D341Med (cell line): ENCODE measurements around the gene CD300H.
"Not testable (repeated sequence)": the region's sequence is repeated elsewhere in the genome, so short reads cannot be mapped to it uniquely, and the experiment has no call there.

ENCODE experiments used
- DNase-seq: peaks from one replicate; pipeline ENCODE4 v3.0.0; 2012; ENCODE audit warnings: low spot score

The CD300H gene

DNA sequence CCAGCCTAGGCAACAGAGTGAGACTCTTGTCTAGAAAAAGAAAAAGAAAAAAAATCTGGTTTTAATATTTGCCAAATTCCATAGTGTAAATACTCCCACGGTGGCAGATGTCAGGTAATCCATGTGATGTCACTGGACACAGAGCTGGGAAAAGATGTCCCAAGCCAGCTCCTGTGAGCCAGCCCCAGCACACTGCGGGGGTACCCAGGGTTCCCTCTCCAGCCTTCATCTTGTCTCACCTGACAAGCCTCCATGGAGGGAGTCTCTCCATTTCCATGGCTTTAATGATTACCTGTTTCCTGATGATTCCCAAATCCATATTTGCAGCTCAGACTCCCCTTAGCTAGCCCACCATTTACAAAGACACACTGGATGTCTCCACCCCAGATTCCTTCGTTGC lies 40.6 kb downstream of the CD300H start:
- DNase-seq: peak; percentile 22

DNA sequence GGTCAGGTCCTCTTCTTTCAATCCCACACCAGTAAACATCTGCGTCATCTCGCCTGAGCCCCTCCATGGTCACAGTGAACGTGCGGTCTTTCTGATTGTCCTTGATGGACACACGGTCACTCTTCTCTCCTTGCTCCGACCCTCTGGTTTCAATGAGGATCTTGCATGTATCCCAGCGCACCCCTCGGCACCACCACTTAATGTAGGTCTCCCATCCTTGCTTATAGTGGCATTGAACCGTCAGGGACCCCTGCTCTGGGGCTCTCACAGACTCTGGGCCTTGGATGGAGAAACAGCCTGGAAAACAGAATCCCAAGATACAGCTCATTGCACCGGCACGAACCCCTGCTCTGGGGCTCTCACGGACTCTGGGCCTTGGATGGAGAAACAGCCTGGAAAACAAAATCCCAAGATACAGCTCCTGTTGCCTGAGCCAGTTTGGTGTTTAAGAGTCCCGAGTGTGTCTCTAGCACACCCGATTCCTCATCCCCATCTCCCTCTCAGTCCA lies 41.5 kb downstream of the CD300H start:
- peak; percentile 12 for DNase-seq

DNA sequence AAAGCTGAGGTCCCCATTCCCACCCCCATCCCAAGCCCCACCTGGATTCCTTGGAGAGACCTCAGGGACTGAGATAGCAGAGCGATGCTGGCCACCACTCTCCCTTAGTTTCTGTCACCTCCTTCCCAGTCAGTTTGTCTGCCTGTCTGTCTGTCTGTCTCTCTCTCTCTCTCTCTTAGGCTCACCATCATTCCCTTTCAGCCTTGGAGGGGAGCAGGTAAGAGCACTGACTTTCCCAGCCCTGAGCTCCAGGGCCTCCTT lies 41.9 kb downstream of the CD300H start:
- DNase-seq: no peak

DNA sequence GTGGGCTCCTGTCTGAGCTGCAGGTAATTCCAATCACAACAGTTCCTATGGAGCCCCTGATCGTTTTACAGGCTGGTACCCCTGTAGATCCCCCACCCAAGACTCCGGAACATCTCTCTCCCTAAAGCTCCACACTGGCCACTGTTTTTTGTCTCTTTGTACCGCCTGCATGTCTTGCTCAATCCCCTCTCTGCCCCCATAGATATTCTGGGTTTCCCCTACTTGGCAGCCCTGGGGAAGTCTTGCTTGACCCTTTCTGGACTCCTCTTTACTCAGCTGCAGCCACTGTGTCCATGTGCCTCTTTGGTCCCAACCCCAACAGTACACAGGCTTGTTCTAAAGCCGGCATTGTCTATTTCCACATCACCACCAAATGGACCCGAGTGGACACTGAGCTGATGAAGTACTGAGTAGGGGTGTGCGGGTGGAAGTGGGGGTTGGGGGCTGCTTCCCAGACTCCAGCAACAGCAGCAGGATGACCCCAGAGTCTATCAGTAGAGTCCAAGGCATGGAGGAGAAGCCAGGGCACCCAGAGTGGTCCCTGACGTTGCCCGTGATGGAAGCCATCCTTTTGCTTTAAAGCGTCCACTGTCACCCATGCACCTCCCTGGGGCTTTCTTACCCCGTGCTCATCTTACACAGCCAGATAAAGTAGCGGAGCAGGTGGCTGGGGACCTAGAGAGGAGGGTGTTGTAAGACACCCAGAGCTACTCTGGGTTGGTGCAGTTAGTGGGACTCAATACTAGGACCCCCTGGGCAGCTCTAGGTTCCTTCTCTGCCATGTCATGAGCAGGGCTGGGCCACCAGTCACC lies 42.5 kb downstream of the CD300H start:
- DNase-seq: peak; percentile 24

DNA sequence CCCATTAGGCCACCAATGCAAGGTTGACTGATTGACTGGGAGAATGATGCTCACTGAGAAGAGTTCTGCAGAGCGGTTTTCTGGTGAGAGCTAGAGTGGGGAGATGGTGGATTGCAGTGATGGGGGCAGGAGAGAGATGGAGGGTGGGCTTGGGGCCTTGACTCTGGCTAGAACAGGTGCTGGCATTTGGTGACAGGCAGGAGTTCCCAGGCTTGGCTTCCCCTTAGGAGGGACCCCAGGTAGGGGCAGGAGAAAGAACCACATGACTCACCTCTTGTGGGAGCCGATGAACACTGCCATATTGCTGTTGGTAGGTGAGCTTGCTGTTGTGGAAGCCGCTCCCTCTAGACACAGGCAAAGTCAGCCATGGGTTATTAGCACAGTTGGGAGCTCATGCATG lies 44.0 kb downstream of the CD300H start:
- DNase-seq: peak; percentile 25

DNA sequence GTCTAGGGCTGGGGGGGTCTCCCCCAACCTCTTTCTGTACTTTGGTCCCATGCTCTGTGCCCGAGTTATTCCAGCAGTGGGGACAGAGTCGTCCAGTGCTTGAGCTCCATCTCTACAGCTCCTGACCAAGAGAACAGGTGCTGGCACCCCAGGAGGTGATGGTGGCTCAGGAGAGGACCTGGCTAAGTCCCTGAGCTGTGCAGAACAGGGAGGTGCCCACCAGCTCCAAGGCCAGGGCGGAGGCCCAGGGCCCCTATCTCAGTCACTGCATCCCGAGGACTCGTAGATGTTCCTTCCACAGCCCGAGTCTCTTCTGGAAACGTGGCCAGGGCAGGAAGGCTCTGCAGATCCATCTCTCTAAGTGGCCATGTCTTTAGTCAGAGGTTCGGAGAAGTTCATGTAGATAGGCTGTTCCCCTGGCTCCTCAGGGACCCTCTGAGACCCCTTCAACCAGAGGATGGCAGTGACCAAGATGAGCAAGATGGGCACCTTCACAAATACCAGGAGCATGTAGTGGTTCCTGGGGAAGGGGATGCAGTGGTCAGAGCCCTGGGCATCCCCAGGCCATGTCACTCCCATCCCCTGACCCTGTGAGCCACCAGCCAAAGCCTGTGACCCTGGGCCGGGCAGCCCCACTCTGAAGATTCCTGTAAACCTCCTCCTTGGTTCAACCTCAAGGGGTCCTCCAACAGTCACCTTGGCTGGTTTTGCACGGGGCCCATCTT lies 44.8 kb downstream of the CD300H start:
- DNase-seq: peak; percentile 26

DNA sequence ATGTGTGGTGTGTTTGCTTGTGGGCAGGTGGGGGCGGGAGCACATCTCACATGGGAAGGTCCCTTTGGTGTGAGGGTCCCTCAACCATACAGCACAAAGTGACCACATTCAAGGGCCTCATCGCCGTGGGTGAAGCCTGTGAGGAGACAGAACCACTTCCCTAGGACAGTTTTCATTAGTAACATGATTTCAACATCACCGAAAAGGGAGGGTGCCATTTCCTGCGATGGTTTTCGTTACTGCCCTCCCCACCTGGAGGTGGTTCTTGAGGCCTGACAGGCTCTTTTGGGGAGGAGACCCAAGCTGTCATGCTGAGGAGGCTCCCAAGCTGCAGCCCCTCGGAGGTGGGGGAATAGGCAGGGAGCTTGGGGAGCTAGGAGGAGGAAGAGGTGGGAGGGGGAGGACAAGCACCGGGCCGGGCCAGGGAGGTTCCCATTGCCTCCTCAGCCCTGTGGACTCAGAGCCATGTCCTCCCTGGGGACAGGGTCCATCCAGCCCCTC lies 45.6 kb downstream of the CD300H start:
- DNase-seq: peak; percentile 33

DNA sequence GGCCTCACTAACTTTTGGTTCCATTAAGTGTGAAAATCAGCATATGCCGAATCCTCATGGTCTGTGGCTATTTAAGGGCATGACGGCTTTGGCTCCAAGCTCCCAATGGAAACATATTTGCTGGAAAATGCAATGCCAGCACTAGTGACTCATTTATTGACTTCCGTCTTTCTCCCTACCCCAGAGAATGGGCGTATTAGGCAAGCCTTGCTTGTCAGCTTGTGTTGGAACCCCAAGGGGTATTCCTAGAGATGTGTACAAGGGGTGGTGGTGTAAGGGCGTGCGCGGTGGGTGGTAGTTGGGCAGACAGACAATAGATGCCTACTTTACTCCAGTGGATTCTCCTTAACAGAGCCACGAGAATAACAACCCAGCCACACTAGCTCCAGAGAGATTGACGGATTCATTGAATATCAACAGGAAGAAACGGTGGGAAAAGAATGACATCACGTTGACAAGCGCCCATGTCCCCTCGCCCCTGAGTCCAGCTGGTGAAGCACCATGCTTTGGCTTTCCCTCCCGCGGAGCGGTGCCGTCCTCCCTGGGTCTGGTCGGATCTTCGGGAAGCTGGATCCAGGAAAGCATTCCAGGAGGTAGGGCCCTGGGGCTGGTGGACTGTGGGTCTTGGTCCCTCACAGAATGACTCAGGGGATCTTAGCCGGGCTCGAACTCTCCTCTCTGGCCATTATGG lies 46.4 kb downstream of the CD300H start:
- peak; percentile 35 for DNase-seq

DNA sequence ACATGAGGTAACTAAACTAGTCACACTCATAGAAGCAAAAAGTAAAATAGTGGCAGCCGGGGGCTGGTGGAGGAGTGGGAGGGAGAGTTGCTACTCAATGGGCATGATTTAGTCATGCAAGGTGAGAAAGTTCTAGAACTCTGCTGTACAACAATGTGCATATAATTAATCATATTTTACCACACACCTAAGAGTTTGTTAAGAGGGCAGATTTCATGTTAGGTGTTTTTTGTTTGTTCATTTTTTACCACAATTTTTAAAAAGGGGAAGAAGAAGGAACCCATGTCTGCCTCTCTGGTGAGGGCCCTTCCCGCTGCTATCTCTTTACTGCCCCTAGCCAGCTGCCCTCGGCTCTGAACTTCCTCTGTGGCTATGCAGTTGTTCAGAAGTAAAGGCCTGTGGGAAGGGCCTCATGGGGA lies 47.3 kb downstream of the CD300H start:
- DNase-seq: peak; percentile 22

DNA sequence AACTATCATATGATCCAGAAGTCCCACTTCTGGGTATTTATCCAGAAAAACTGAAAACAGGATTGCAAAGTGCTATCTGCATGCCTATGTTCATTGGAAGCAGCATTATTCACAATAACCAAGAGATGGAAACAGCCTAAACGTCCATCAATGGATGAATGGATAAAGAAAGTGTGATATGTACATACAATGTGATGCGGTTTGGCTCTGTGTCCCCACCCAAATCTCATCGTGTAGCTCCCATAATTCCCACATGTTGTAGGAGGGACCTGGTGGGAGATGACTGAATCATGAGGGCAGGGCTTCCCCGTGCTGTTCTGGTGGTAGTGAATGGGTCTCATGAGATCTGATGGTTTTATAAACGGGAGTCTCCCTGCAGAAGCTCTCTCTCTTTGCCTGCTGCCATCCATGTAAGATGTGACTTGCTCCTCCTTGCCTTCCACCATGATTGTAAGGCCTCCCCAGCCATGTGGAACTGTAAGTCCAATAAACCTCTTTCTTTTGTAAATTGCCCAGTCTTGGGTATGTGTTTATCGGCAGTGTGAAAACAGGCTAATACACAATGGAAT lies 48.8 kb downstream of the CD300H start:
- not testable (repeated sequence) for DNase-seq

DNA sequence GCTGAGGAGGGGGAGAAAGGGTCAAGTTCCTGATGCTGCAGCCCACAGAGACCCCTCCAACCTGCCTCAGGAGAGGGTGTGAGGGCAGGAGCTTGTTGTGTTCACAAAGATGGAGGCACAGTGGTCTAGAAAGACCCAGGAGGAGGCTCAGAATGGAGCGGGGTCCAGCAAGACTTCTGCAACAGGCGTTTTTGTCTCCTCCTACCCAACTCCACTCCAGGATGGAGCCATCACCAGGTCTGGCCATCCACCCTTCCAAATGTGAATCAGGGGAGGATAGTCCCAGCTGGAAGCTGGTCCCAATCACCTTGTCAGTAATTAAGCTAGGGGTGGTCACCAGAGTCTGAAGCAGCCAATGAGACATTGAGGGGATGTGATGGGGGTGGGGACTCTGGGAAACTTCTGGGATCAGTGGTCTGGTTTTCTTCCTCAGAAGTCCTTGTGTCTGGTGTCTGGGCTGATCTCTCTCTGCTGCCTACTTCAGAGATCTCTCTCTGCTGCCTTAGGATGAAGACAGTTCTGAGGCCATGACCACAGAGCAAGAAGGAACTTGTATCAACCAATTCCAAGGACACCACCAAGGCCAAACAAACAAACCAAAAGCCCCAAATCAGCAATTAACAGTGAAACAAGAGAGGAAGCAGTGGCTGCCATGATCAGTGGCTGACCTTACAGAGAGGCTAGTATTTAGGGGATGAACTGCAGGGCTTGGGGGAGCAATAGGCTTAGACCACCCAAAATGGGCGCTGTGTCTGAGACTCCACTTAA lies 50.6 kb downstream of the CD300H start:
- no peak for DNase-seq

DNA sequence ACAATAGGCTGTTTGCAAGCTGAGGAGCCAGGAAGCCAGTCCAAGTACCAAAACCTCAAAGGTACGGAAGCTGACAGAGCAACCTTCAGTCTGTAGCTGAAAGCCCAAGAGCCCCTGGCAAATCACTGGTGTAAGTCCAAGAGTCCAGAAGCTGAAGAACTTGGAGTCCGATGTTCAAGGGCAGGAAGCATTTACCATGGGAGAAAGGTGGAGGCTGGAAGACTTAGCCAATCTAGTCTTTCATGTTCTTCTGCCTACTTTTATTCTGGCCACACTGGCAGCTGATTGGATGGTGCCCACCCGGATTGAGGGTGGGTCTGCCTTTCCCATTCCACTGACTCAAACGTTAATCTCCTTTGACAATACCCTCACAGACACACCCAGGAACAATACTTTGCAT lies 51.4 kb downstream of the CD300H start:
- no peak for DNase-seq

DNA sequence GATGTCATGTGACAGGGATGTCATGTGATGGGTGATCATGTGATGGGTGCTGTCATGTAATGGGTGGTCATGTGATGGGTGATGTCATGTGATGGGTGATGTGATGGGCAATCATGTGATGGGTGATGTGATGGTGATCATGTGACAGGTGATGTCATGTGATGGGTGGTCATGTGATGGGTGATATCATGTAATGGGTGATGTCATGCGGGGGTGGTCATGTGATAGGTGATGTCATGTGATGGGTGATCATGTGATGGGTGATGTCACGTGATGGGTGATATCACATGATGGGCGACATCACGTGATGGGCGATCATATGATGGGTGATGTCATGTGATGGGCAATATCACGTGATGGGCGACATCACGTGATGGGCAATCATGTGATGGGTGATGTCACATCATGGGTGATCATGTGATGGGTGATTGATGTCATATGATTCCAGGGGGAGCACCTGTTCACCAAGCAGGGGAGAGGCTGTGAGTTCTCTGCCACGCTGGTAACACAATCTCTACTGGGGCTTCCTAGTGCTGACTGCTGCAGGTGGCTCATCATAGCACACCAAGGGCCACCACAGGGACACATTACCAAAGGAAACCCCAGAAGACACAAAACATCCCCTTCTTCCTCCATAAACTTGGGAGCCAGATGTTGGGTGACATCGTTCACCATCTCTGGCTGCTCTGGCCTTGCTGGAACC lies 52.5 kb downstream of the CD300H start:
- peak; percentile 32 for DNase-seq

DNA sequence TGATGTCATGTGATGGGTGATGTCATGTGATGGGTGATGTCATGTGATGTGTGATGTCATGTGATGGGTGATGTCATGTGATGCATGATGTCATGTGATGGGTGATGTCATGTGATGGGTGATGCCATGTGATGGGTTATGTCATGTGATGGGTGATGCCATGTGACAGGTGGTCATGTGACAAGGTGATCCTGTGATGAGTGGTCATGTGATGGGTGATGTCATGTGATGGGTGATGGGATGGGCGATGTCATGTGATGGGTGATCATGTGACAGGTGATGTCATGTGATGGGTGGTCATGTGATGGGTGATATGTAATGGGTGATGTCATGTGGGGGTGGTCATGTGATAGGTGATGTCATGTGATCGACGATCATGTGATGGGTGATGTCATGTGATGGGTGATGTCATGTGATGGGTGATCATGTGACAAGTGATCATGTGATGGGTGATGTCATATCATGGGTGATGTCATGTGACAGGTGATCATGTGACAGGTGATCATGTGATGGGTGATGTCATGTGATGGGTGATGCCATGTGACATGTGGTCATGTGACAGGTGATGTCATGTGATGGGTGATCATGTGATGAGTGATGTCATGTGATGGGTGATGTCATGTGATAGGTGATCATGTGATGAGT lies 53.2 kb downstream of the CD300H start:
- peak; percentile 31 for DNase-seq

DNA sequence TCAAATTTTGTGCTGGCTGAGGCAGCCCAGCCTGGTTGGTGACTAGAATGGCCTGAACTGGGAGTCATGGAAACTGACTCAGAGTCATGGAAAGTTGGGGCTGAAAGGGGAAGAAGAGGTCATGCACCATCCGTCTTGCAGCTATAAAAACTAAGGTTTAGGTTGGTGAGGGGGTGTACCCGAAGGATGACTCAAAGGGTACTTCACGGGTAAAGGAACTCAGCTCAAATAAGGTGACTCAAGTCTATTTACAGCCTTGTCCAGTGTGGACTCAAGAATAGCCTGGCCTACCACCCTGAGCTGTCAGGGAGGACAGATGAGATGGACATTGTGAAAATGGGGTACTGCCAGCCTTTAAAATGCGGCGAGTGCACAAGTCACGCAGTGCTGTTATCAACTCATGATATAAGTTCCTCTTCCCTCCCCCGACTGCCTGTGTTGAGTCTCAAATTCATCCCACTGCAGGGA lies 54.7 kb downstream of the CD300H start:
- no peak for DNase-seq

DNA sequence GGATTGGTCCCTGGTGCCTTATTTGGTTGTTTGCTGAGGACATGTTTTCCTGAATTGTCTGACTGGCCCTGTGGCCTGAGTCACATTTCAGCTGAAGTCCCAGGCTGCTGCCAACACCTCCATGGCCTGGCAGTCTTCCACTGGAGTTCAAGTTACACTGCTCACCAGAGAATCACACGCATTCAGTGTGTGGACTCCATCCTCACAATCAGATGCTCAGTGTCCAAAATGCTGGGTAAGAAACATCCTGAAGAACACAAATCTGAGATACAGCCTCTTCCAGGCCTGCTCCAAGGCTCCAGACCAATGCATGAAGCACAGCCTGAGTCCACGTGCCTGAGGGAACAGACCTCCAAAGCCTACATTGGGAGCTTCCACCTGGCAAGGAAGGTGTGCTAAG lies 55.3 kb downstream of the CD300H start:
- no peak for DNase-seq
